Lung (tissue), 12 donors: ENCODE data around the gene PTGES3L. TPM values are rescaled to one million over a fixed set of nuclear protein-coding genes. Genes with fewer than 3 reads are reported as not detected.

Experiments
- ATAC-seq: fragments of 200-7000 bp; cut with Tn5 transposase; one replicate; pipeline ENCODE4 v1.9.1; 2020; ENCODE audit warnings: moderate number of reproducible peaks; ENCODE audit not compliant: insufficient read depth, low FRiP score
- DNase-seq, 3 donors: peaks; one replicate each; pipeline ENCODE4 v3.0.0-alpha.2; 2013 to 2017
- H3K27ac ChIP-seq, 2 donors: one replicate each; pipeline ENCODE4 v1.5.1; 2013; ENCODE audit warnings: mild to moderate bottlenecking in 2 of 2, moderate library complexity in 2 of 2, control low read depth in 1 of 2, inconsistent platforms in 1 of 2, low read depth in 1 of 2, low read length in 1 of 2
- H3K27me3 ChIP-seq, 3 donors: one replicate each; pipeline ENCODE4 v1.5.1; 2013; ENCODE audit warnings: low read length in 2 of 3; ENCODE audit not compliant: control insufficient read depth in 3 of 3, insufficient read depth in 3 of 3
- H3K36me3 ChIP-seq, 4 donors: one replicate each; pipeline ENCODE4 v1.5.1; 2013; ENCODE audit warnings: low read length in 4 of 4, mild to moderate bottlenecking in 1 of 4, moderate library complexity in 1 of 4; ENCODE audit not compliant: control insufficient read depth in 4 of 4, insufficient read depth in 4 of 4
- H3K4me1 ChIP-seq, 5 donors: one replicate each; pipeline ENCODE4 v1.5.1; 2013; ENCODE audit warnings: low read length in 5 of 5, mild to moderate bottlenecking in 2 of 5, moderate library complexity in 1 of 5; ENCODE audit not compliant: control insufficient read depth in 5 of 5, insufficient read depth in 5 of 5
- H3K4me3 ChIP-seq: one replicate; pipeline ENCODE4 v1.5.1; 2013; ENCODE audit warnings: mild to moderate bottlenecking, control low read depth, moderate library complexity
- H3K9ac ChIP-seq, 2 donors: one replicate each; pipeline ENCODE4 v1.5.1; 2013; ENCODE audit warnings: low read length in 2 of 2, control low read depth in 1 of 2; ENCODE audit not compliant: insufficient read depth in 1 of 2
- H3K9me3 ChIP-seq, 4 donors: one replicate each; pipeline ENCODE4 v1.5.1; 2013; ENCODE audit warnings: low read length in 3 of 4, mild to moderate bottlenecking in 1 of 4, moderate library complexity in 1 of 4; ENCODE audit not compliant: control insufficient read depth in 4 of 4, insufficient read depth in 3 of 4
- CTCF ChIP-seq: IDR thresholded peaks from 2 replicates; pipeline ENCODE4 v1.5.1; 2012; ENCODE audit warnings: mild to moderate bottlenecking; ENCODE audit errors: control extremely low read depth, extremely low read depth
- WGBS, 2 donors: extraction: QIAGEN DNeasy Blood & Tissue Kit; methylation state at CpG; one replicate each; pipeline ENCODE4 v1.1.7; 2013; 5-methylcytosine and 5-hydroxymethylcytosine counted together
- polyA plus RNA-seq, 2 donors: library from polyadenylated mRNA; stranded (reverse); fragments of 200-250 nt; gene quantifications; one replicate each; pipeline ENCODE4 v1.2.1, GENCODE V29; 2013
- total RNA-seq, 2 donors: library from RNA; depleted of rRNA in 1 of 2; stranded (reverse); fragments of >200 nt in 1 of 2; gene quantifications; one replicate each; pipeline ENCODE4 v1.2.1, GENCODE V29; 2014 to 2021
- donor health status: control.
- donor health status: control.
- donor health status: Bipolar disorder and iron deficiency.
- donor health status: healthy.
- donor health status: DM: yes; HTN: yes; CAD: no.

Gene PTGES3L
- total and polyA plus RNA-seq, 4 donors = 0.43 to 1.8 (median 0.91) TPM

DNA sequence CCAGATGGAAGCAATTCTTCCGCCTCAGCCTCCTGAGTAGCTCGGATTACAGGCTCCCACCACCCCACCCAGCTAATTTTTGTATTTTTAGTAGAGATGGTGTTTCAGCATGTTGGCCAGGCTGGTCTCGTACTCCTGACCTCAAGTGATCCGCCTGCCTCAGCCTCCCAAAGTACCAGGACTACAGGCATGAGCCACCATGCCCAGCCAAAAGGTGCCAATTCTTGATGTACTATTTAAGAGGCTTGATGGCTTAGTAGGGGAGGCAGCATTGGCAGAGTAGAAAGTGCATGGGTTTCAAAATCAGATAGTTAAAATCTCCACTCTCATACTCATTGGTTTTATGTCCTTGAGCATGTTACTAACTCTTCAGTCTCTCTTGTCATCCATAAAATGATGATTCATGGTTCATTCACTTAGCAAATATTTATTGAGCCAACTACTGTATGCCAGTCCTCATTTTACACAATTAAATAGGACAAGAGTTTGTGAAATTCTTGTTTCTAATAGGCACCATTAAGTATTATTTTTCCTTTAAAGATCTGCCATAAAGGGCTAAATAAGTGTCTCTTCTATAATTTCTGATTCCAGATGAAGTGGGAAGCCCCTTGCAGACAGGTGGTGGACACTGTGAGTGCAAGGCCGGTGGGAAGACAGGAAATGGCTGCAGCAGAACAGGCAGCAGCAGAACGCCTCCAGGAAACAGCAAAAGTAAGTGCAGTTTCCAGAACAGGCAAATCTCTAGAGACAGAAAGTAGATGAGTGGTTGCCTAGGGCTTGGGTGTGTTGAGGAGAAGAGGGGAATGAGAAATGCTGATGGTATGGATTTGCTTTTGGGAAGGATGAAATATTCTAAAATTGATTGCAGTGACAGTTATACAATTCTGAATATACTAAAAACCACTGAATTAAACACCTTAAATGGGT lies 10.1 kb upstream of the PTGES3L start:
- 87 to 88% methylated on average over 6 of the region's 6 CpGs for WGBS, 2 donors
- H3K27ac ChIP-seq = no peak overlapping the region

GRCh38 chr17:42989141-42989540 lies 9.3 kb upstream of the PTGES3L start:
- Histone ChIP-seq H3K9me3 (no peaks in the 10 kb centered on the region), H3K27ac (no peak overlapping the region), H3K36me3 (peaks cover 22 to 38% (median 30%) of the 10 kb centered on the region in 4 donors), H3K4me1 (peaks cover 0 to 4% (median 0%) of the 10 kb centered on the region in 5 donors), H3K9ac (no peak overlapping the region), H3K4me3 (no peak overlapping the region), H3K27me3 (no peaks in the 10 kb centered on the region)
- 95% methylated on average over 5 of the region's 5 CpGs for WGBS, 2 donors
- ATAC-seq (no peak), DNase-seq (no peak)
- TF ChIP-seq CTCF = no peak

More for the DNA sequence above, 10.1 kb upstream of the PTGES3L start:
- Histone ChIP-seq H3K27me3 (no peaks in the 10 kb centered on the region), H3K36me3 (peaks cover 22 to 38% (median 30%) of the 10 kb centered on the region in 4 donors), H3K9ac (no peak overlapping the region), H3K4me1 (no peaks in the 10 kb centered on the region), H3K4me3 (no peak overlapping the region), H3K9me3 (no peaks in the 10 kb centered on the region)
- ATAC-seq (no peak), DNase-seq (no peak)
- TF ChIP-seq CTCF = no peak

DNA sequence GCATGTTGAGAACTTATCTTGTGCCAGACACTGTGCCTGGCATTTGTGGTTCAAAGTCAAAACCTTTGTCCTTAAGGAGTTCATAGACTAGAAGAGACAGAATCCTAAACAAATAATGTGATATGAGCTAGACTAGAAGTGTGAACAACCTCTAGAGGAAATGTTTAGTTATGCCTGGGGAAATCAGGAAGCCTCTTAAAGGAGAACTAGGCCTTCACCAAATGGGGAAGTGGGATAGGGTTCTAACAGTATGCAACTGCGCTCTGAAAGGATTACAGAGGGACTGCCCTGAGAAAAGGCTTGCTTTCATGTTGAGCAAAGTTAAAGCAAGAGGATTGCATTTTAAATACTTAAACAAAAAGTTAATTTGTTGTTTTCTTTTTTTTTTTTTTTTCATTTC lies 5.3 kb upstream of the PTGES3L start:
- DNase-seq (no peak), ATAC-seq (no peak)
- Histone ChIP-seq H3K9me3 (no peaks in the 10 kb centered on the region), H3K36me3 (peaks cover 9 to 29% (median 19%) of the 10 kb centered on the region in 4 donors), H3K9ac (no peak overlapping the region), H3K4me1 (peaks cover 0 to 14% (median 10%) of the 10 kb centered on the region in 5 donors), H3K27ac (no peak overlapping the region), H3K4me3 (no peak overlapping the region), H3K27me3 (no peaks in the 10 kb centered on the region)
- TF ChIP-seq CTCF = no peak
- WGBS, 2 donors = 0 to 44% methylated on average over 1 of the region's 1 CpG
